ENCODE results near the gene SYTL4.
"Not testable (repeated sequence)": the region's sequence is repeated elsewhere in the genome, so short reads cannot be mapped to it uniquely, and the experiment has no call there.

Gene SYTL4

DNA sequence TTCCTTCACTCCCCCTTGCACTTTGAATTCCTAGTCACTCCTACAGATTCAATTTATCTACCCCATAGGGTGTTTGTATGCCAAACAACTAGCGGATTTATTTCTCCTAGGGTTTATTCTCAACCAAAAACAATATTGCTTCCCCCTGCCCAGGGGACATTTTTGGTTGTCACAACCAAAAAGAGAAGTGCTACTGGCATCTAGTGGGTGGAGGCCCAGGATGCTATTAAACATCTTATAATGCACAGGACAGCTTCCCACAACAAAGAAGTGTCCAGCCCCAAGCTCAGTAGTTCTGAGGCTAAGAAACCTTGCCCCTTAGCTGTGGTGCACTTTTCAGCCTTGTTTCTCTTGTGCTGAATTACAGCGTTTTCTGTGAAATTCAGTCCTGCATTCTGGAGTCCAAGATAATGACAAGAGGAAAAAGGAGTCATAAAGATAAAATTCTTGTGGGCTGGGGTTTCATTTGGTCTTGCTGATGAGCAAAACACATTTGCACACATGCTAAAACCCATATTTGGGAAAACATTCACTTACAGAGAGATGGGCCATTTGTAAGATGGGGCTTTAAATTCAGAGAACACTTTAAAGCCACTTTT is 11.2 kb upstream of the SYTL4 start:
- Histone ChIP-seq H3K27ac (ENCODE audit: low read depth, low read length) (no peak overlapping the region), H3K36me3 (ENCODE audit: control insufficient read depth in 1 of 2, insufficient read depth in 2 of 2, low read length in 2 of 2) (no peaks in the 10 kb centered on the region), H3K4me3 (ENCODE audit: low read depth in 1 of 2, low read length in 2 of 2) (no peak overlapping the region), H3K9me3 (ENCODE audit: control insufficient read depth in 1 of 2, low read length in 2 of 2) (no peaks in the 10 kb centered on the region), H3K27me3 (ENCODE audit: control insufficient read depth in 1 of 2, insufficient read depth in 2 of 2, low read length in 2 of 2) (no peaks in the 10 kb centered on the region), H3K4me1 (ENCODE audit: control insufficient read depth in 1 of 2, insufficient read depth in 2 of 2, low read length in 2 of 2) (no peaks in the 10 kb centered on the region), H3K9ac (ENCODE audit: low read depth in 1 of 2, low read length in 2 of 2) (no peak overlapping the region)

DNA sequence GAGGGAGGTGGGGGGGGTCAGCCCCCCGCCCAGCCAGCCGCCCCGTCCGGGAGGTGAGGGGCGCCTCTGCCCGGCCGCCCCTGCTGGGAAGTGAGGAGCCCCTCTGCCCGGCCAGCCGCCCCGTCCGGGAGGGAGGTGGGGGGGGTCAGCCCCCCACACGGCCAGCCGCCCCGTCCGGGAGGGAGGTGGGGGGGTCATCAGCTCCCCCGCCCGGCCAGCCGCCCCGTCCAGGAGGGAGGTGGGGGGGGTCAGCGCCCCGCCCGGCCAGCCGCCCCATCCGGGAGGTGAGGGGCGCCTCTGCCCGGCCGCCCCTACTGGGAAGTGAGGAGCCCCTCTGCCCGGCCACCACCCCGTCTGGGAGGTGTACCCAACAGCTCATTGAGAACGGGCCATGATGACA is 7.9 kb downstream of the SYTL4 start:
- H3K4me1 ChIP-seq (ENCODE audit: control insufficient read depth in 1 of 2, insufficient read depth in 2 of 2, low read length in 2 of 2); H3K9me3 ChIP-seq (ENCODE audit: control insufficient read depth in 1 of 2, low read length in 2 of 2); H3K27me3 ChIP-seq (ENCODE audit: control insufficient read depth in 1 of 2, insufficient read depth in 2 of 2, low read length in 2 of 2); H3K9ac ChIP-seq (ENCODE audit: low read depth in 1 of 2, low read length in 2 of 2); H3K4me3 ChIP-seq (ENCODE audit: low read depth in 1 of 2, low read length in 2 of 2); H3K27ac ChIP-seq (ENCODE audit: low read depth, low read length); H3K36me3 ChIP-seq (ENCODE audit: control insufficient read depth in 1 of 2, insufficient read depth in 2 of 2, low read length in 2 of 2): not testable (repeated sequence)

DNA sequence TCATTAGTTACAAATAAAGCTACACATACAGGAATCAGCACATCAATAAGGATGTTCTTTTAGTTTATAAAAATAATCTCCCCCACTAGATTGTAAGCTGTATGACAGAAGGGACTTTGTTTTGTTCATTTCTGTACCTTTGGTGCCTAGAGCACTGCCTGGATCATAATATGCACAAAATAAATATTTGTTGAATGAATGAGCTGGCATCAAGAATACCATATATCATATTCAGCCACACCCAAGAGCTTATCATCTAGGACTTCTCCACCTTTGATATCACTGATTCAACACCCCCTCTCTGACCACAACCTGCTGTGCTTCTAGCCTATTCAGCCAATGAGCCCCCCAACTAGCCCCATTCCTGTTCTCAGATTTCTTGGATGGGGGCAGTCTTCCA is 10.6 kb downstream of the SYTL4 start:
- no peak overlapping the region for H3K9ac ChIP-seq (ENCODE audit: low read depth in 1 of 2, low read length in 2 of 2)
- H3K36me3 ChIP-seq (ENCODE audit: control insufficient read depth in 1 of 2, insufficient read depth in 2 of 2, low read length in 2 of 2): no peaks in the 10 kb centered on the region
- no peaks in the 10 kb centered on the region for H3K9me3 ChIP-seq (ENCODE audit: control insufficient read depth in 1 of 2, low read length in 2 of 2)
- H3K27me3 ChIP-seq (ENCODE audit: control insufficient read depth in 1 of 2, insufficient read depth in 2 of 2, low read length in 2 of 2): no peaks in the 10 kb centered on the region
- no peak overlapping the region for H3K4me3 ChIP-seq (ENCODE audit: low read depth in 1 of 2, low read length in 2 of 2)
- no peaks in the 10 kb centered on the region for H3K4me1 ChIP-seq (ENCODE audit: control insufficient read depth in 1 of 2, insufficient read depth in 2 of 2, low read length in 2 of 2)
- H3K27ac ChIP-seq (ENCODE audit: low read depth, low read length): no peak overlapping the region

DNA sequence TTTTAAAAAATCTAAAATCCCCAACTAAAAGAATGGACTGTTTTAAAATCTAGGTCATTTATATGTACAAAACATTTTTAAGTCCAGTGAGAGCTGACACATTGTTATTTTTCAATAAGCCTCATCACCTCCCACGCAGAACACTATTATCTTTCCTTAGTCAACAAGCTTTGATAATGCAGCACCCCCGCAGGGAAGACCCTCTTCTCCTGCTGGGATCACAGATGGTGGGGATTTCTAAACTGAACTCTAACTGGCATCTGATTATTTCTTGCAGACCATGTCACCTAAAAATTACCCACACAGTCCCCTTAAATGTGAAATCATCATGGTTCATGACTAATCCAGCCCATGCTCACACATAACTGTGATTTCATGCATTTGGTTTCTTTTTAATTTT is 11.6 kb downstream of the SYTL4 start:
- H3K4me3 ChIP-seq (ENCODE audit: low read depth in 1 of 2, low read length in 2 of 2): no peak overlapping the region
- H3K4me1 ChIP-seq (ENCODE audit: control insufficient read depth in 1 of 2, insufficient read depth in 2 of 2, low read length in 2 of 2): no peaks in the 10 kb centered on the region
- no peak overlapping the region for H3K27ac ChIP-seq (ENCODE audit: low read depth, low read length)
- H3K27me3 ChIP-seq (ENCODE audit: control insufficient read depth in 1 of 2, insufficient read depth in 2 of 2, low read length in 2 of 2): no peaks in the 10 kb centered on the region
- H3K36me3 ChIP-seq (ENCODE audit: control insufficient read depth in 1 of 2, insufficient read depth in 2 of 2, low read length in 2 of 2): no peaks in the 10 kb centered on the region
- H3K9me3 ChIP-seq (ENCODE audit: control insufficient read depth in 1 of 2, low read length in 2 of 2): no peaks in the 10 kb centered on the region
- H3K9ac ChIP-seq (ENCODE audit: low read depth in 1 of 2, low read length in 2 of 2): no peak overlapping the region

DNA sequence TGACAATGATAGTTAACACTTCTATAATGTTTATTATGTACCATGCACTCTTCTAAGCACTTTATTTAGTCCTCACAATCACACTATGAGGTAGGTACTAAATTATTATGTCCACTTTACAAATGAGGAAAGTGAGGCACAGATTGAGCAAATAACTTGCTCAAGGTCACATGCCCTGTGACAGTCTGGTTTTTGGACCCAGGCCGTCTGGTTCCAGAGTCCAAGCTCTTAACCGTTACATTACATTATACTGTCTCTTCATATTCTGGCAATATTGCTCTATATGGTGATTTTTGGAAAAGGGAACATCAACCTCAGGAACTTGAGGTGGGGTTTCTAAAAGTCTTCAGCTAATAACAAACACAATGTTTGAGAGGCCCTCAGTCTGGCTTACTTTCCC is 12.8 kb downstream of the SYTL4 start:
- H3K36me3 ChIP-seq (ENCODE audit: control insufficient read depth in 1 of 2, insufficient read depth in 2 of 2, low read length in 2 of 2): no peaks in the 10 kb centered on the region
- H3K4me1 ChIP-seq (ENCODE audit: control insufficient read depth in 1 of 2, insufficient read depth in 2 of 2, low read length in 2 of 2): no peaks in the 10 kb centered on the region
- H3K4me3 ChIP-seq (ENCODE audit: low read depth in 1 of 2, low read length in 2 of 2): no peak overlapping the region
- no peaks in the 10 kb centered on the region for H3K9me3 ChIP-seq (ENCODE audit: control insufficient read depth in 1 of 2, low read length in 2 of 2)
- H3K9ac ChIP-seq (ENCODE audit: low read depth in 1 of 2, low read length in 2 of 2): no peak overlapping the region
- no peak overlapping the region for H3K27ac ChIP-seq (ENCODE audit: low read depth, low read length)
- no peaks in the 10 kb centered on the region for H3K27me3 ChIP-seq (ENCODE audit: control insufficient read depth in 1 of 2, insufficient read depth in 2 of 2, low read length in 2 of 2)

DNA sequence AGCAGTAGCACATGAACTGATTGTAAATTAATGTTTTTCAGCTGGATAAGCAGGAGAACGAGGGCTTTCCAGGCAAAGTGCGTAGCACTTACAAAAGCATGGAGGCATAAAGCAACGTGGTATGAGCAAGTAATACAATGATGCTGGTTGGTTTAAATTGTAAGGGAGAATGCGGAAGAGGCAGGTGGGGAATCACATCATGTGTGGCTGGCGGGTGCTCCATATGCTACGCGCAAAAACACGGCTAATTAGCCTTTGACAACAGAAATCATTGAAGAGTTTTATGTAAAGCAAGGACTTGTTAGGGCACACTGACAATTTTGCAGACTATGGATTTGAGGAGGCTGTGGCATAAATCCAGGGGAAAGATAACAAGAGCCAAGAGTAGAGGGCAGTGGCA is 14.6 kb downstream of the SYTL4 start:
- H3K4me3 ChIP-seq (ENCODE audit: low read depth in 1 of 2, low read length in 2 of 2): no peak overlapping the region
- no peak overlapping the region for H3K9ac ChIP-seq (ENCODE audit: low read depth in 1 of 2, low read length in 2 of 2)
- no peaks in the 10 kb centered on the region for H3K27me3 ChIP-seq (ENCODE audit: control insufficient read depth in 1 of 2, insufficient read depth in 2 of 2, low read length in 2 of 2)
- H3K4me1 ChIP-seq (ENCODE audit: control insufficient read depth in 1 of 2, insufficient read depth in 2 of 2, low read length in 2 of 2): no peaks in the 10 kb centered on the region
- no peaks in the 10 kb centered on the region for H3K36me3 ChIP-seq (ENCODE audit: control insufficient read depth in 1 of 2, insufficient read depth in 2 of 2, low read length in 2 of 2)
- H3K9me3 ChIP-seq (ENCODE audit: control insufficient read depth in 1 of 2, low read length in 2 of 2): no peaks in the 10 kb centered on the region
- no peak overlapping the region for H3K27ac ChIP-seq (ENCODE audit: low read depth, low read length)

DNA sequence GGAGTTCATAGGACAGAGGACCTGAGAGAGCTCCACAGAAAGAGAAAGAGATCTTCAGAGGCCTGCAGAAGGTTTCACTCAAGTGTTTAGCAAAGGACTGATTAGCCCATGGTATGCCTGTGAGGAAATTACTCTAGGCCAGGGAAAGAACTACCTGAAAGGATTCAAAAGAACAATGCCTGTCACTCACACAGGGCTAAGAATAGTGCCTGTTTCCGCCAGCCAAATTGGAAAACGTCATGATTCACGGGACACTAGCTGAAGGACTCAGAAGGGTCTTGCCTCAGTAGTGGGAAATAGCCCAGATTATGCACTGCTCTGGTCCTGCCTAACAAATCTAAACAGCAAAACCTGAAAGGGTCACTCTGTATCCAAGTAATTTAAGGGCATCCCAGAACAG is 21.1 kb downstream of the SYTL4 start:
- no peaks in the 10 kb centered on the region for H3K27me3 ChIP-seq (ENCODE audit: control insufficient read depth in 1 of 2, insufficient read depth in 2 of 2, low read length in 2 of 2)
- H3K36me3 ChIP-seq (ENCODE audit: control insufficient read depth in 1 of 2, insufficient read depth in 2 of 2, low read length in 2 of 2): no peaks in the 10 kb centered on the region
- no peak overlapping the region for H3K4me3 ChIP-seq (ENCODE audit: low read depth in 1 of 2, low read length in 2 of 2)
- no peak overlapping the region for H3K27ac ChIP-seq (ENCODE audit: low read depth, low read length)
- no peaks in the 10 kb centered on the region for H3K9me3 ChIP-seq (ENCODE audit: control insufficient read depth in 1 of 2, low read length in 2 of 2)
- no peak overlapping the region for H3K9ac ChIP-seq (ENCODE audit: low read depth in 1 of 2, low read length in 2 of 2)
- no peaks in the 10 kb centered on the region for H3K4me1 ChIP-seq (ENCODE audit: control insufficient read depth in 1 of 2, insufficient read depth in 2 of 2, low read length in 2 of 2)

DNA sequence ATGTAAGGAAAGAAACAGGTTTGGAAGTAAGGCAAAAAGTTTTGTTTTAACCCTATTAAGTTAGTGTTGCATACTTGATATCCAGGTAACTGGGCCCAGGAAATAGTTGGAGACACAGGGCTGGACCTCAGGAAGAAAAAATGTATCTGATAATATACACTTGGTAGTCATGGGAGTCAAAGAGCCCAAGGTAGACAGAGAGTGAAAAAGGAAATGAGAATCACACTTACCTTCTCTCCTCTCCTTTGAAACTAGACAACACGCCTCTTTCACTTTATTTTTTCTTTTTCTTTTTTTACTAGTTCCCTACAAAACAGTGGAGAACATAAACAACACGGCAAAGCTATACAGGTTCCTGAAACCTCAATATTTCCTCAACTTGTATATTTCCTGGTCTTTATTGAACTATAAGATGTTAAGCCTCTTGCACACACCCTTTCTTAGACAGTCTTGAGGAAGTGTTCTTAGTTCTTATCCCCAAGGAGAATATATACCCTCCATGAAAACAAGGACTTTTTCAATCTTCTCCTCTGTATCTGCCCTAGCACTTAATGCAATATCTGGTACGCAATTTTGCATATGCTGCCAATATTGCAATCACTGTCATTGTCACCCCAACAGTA is 27.2 kb downstream of the SYTL4 start:
- H3K27ac ChIP-seq (ENCODE audit: low read depth, low read length): no peak overlapping the region
- no peak overlapping the region for H3K9ac ChIP-seq (ENCODE audit: low read depth in 1 of 2, low read length in 2 of 2)
- no peaks in the 10 kb centered on the region for H3K4me1 ChIP-seq (ENCODE audit: control insufficient read depth in 1 of 2, insufficient read depth in 2 of 2, low read length in 2 of 2)
- no peak overlapping the region for H3K4me3 ChIP-seq (ENCODE audit: low read depth in 1 of 2, low read length in 2 of 2)
- H3K27me3 ChIP-seq (ENCODE audit: control insufficient read depth in 1 of 2, insufficient read depth in 2 of 2, low read length in 2 of 2): no peaks in the 10 kb centered on the region
- H3K36me3 ChIP-seq (ENCODE audit: control insufficient read depth in 1 of 2, insufficient read depth in 2 of 2, low read length in 2 of 2): no peaks in the 10 kb centered on the region
- H3K9me3 ChIP-seq (ENCODE audit: control insufficient read depth in 1 of 2, low read length in 2 of 2): no peaks in the 10 kb centered on the region

DNA sequence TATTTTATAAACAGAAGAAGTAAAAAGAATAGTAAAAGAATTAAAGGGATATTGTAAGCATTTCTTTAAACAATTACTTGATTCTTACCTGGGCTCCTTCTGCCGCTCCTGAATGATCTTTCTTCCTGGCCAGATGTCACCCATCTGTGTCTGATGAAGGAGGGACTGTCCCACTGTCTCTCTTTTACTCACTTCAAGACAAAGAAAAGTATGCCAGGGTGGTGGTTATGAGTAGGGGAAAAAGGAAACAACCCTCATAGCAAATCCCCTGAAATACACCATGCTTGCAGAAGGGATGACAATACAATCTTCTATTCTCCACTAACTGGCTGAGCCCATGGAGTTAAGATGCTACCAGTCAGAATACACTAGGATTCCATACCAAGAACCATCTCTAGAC is 31.1 kb downstream of the SYTL4 start:
- no peak overlapping the region for H3K9ac ChIP-seq (ENCODE audit: low read depth in 1 of 2, low read length in 2 of 2)
- no peaks in the 10 kb centered on the region for H3K27me3 ChIP-seq (ENCODE audit: control insufficient read depth in 1 of 2, insufficient read depth in 2 of 2, low read length in 2 of 2)
- no peaks in the 10 kb centered on the region for H3K4me1 ChIP-seq (ENCODE audit: control insufficient read depth in 1 of 2, insufficient read depth in 2 of 2, low read length in 2 of 2)
- no peak overlapping the region for H3K27ac ChIP-seq (ENCODE audit: low read depth, low read length)
- H3K36me3 ChIP-seq (ENCODE audit: control insufficient read depth in 1 of 2, insufficient read depth in 2 of 2, low read length in 2 of 2): no peaks in the 10 kb centered on the region
- H3K9me3 ChIP-seq (ENCODE audit: control insufficient read depth in 1 of 2, low read length in 2 of 2): no peaks in the 10 kb centered on the region
- no peak overlapping the region for H3K4me3 ChIP-seq (ENCODE audit: low read depth in 1 of 2, low read length in 2 of 2)

DNA sequence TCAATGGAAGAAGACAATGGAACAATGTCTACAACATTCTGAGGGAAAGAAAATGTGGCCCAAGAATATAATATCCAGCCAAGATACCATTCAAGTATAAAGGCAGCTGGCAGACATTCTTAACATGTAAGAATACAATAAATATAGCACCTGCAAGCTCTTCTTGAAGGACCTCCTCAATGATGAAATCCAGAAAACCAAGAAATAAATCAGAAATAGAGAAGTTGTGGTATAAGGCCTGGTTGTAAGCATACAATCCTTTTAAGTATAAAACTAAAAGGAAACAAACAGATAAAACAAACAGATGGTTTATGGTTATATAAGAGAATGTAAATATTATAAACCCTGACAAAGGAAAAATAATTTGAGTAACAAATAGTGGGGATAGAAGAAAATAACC is 33.4 kb downstream of the SYTL4 start:
- no peak overlapping the region for H3K27ac ChIP-seq (ENCODE audit: low read depth, low read length)
- no peak overlapping the region for H3K4me3 ChIP-seq (ENCODE audit: low read depth in 1 of 2, low read length in 2 of 2)
- no peaks in the 10 kb centered on the region for H3K27me3 ChIP-seq (ENCODE audit: control insufficient read depth in 1 of 2, insufficient read depth in 2 of 2, low read length in 2 of 2)
- H3K9me3 ChIP-seq (ENCODE audit: control insufficient read depth in 1 of 2, low read length in 2 of 2): no peaks in the 10 kb centered on the region
- no peaks in the 10 kb centered on the region for H3K4me1 ChIP-seq (ENCODE audit: control insufficient read depth in 1 of 2, insufficient read depth in 2 of 2, low read length in 2 of 2)
- no peak overlapping the region for H3K9ac ChIP-seq (ENCODE audit: low read depth in 1 of 2, low read length in 2 of 2)
- no peaks in the 10 kb centered on the region for H3K36me3 ChIP-seq (ENCODE audit: control insufficient read depth in 1 of 2, insufficient read depth in 2 of 2, low read length in 2 of 2)

Measured in duodenal mucosa (tissue), 2 donors.